Fibroblast of villous mesenchyme (primary cell): Measurements from ENCODE around the gene SPINT2. TPM values are rescaled to one million over a fixed set of nuclear protein-coding genes. Genes with fewer than 3 reads are reported as not detected.
"Not testable (repeated sequence)": the region's sequence is repeated elsewhere in the genome, so short reads cannot be mapped to it uniquely, and the experiment has no call there.

Experiments
- DNase-seq: peaks from one replicate; pipeline ENCODE4 v3.0.0-alpha.2; 2010; ENCODE audit warnings: low read depth
- H3K4me3 ChIP-seq: 2 replicates; pipeline ENCODE4 v1.5.1; 2011; ENCODE audit warnings: low read depth, mild to moderate bottlenecking, low read length
- CTCF ChIP-seq: IDR thresholded peaks from 2 replicates; pipeline ENCODE4 v1.5.1; 2012; ENCODE audit warnings: low read depth, mild to moderate bottlenecking, low read length; ENCODE audit not compliant: insufficient read depth
- small RNA-seq: library from RNA; depleted of rRNA; stranded (forward); fragments of <200 nt; gene quantifications from one replicate; pipeline ENCODE3, GENCODE V24; 2012
- total RNA-seq: library from RNA; depleted of rRNA; stranded (reverse); fragments of >200 nt; gene quantifications from 2 replicates; pipeline ENCODE4 v1.2.3, GENCODE V29; 2012

SPINT2 gene
- total RNA-seq, 1 donor = 3.5 TPM

GRCh38 chr19:38335949-38336637 lies 71.7 kb downstream of the SPINT2 start:
- DNase-seq = peak; percentile 96
- no peak for TF ChIP-seq CTCF
- H3K4me3 ChIP-seq = peak overlapping the region; percentile 95

GRCh38 chr19:38336638-38337359 lies 72.4 kb downstream of the SPINT2 start:
- H3K4me3 ChIP-seq = peak overlapping the region; percentile 95
- DNase-seq = peak; percentile 92
- TF ChIP-seq CTCF = no peak

GRCh38 chr19:38337360-38337653 lies 72.9 kb downstream of the SPINT2 start:
- TF ChIP-seq CTCF = no peak
- no peak for DNase-seq
- H3K4me3 ChIP-seq = peak overlapping the region; percentile 95

GRCh38 chr19:38339011-38339410 lies 74.6 kb downstream of the SPINT2 start:
- not testable (repeated sequence) for DNase-seq, H3K4me3 ChIP-seq

- no peak for DNase-seq
- no peak overlapping the region for H3K4me3 ChIP-seq
- no peak for TF ChIP-seq CTCF
Observed at GRCh38 chr19:38340927-38341326, 76.6 kb downstream of the SPINT2 start.

Small RNA genes lying within 50 kb of the gene (small RNA-seq; reads per million reads assigned to genes)
- gene RF00019 = not detected

Other genes starting within 250 kb of the SPINT2 start
- 1.7 and 3.5 TPM in 2 replicates for gene DPF1, start 40.4 kb upstream of the SPINT2 start, total RNA-seq
- gene PPP1R14A, start 8.2 kb upstream of the SPINT2 start, total RNA-seq = 1.3 and 8.7 TPM in 2 replicates
- 1.3 and 3.2 TPM in 2 replicates for gene C19orf33, start 39.7 kb downstream of the SPINT2 start, total RNA-seq
- gene YIF1B, start 51.4 kb downstream of the SPINT2 start, total RNA-seq = 50.1 and 65.7 TPM in 2 replicates
- gene KCNK6, start 55.3 kb downstream of the SPINT2 start, total RNA-seq = 8.6 and 9.3 TPM in 2 replicates
- 1.3 and 1.7 TPM in 2 replicates for gene CATSPERG, start 71.3 kb downstream of the SPINT2 start, total RNA-seq
- 277 and 299 TPM in 2 replicates for gene PSMD8, start 110.0 kb downstream of the SPINT2 start, total RNA-seq
- gene GGN, start 123.5 kb downstream of the SPINT2 start, total RNA-seq = 0.32 and 0.86 TPM in 2 replicates
- 3.9 TPM in 2 replicates for gene SPRED3, start 124.1 kb downstream of the SPINT2 start, total RNA-seq
- 7.8 and 10.3 TPM in 2 replicates for gene FAM98C, start 138.5 kb downstream of the SPINT2 start, total RNA-seq
- gene RASGRP4, start 161.6 kb downstream of the SPINT2 start, total RNA-seq = not detected in 2 replicates
- gene RYR1, start 169.1 kb downstream of the SPINT2 start, total RNA-seq = under 0.01 TPM in 2 replicates